Colonic mucosa (tissue), 4 donors: ENCODE measurements around the gene SPAG16. TPM values are rescaled to one million over a fixed set of nuclear protein-coding genes. Genes with fewer than 3 reads are reported as not detected.

ENCODE experiments used
- DNase-seq: peaks from one replicate; pipeline ENCODE4 v3.0.0-alpha.2; 2020
- H3K27ac ChIP-seq: fragments of 200-600 bp; one replicate; pipeline ENCODE4 v1.8.0; 2021
- H3K27me3 ChIP-seq: fragments of 200-600 bp; one replicate; pipeline ENCODE4 v1.8.0; 2021
- H3K36me3 ChIP-seq: fragments of 200-600 bp; one replicate; pipeline ENCODE4 v1.8.0; 2021
- H3K4me1 ChIP-seq: fragments of 200-600 bp; one replicate; pipeline ENCODE4 v1.8.0; 2021; ENCODE audit warnings: mild to moderate bottlenecking
- H3K4me3 ChIP-seq: fragments of 200-600 bp; one replicate; pipeline ENCODE4 v1.8.0; 2021
- H3K9ac ChIP-seq, 2 donors: one replicate each; pipeline ENCODE4 v1.7.0; 2013; ENCODE audit warnings: control low read depth in 2 of 2, low read depth in 2 of 2, low read length in 2 of 2
- H3K9me3 ChIP-seq: fragments of 200-600 bp; one replicate; pipeline ENCODE4 v1.8.0; 2021
- intact Hi-C: fragments of 100-400 bp; cut with DNase I; formaldehyde crosslinking; loops from one replicate; pipeline ENCODE4 v1.14.1; 2022
- total RNA-seq, 2 donors: library from RNA; stranded (reverse); fragmentation: NEBNext Ultra II Directional in 1 of 2; extraction: Animal tissue kit (Norgen Biotek cat#: 25700) in 1 of 2; gene quantifications; one replicate each; pipeline ENCODE4 v1.2.1, GENCODE V29; 2021
- TF ChIP-seq, protein P1 (sequence below): fragments of 200-600 bp; IDR thresholded peaks from one replicate; pipeline ENCODE4 v1.8.0; 2022; ENCODE audit warnings: antibody characterized with exemption, mild to moderate bottlenecking
- donor health status: healthy.
- donor health status: DM: no; HTN: no; CAD: no.
- donor health status: DM: no; HTN: no; CAD: no.

SPAG16 gene
- total RNA-seq, 2 donors from 2014 or later, result 18.6 to 25.5 TPM

DNA sequence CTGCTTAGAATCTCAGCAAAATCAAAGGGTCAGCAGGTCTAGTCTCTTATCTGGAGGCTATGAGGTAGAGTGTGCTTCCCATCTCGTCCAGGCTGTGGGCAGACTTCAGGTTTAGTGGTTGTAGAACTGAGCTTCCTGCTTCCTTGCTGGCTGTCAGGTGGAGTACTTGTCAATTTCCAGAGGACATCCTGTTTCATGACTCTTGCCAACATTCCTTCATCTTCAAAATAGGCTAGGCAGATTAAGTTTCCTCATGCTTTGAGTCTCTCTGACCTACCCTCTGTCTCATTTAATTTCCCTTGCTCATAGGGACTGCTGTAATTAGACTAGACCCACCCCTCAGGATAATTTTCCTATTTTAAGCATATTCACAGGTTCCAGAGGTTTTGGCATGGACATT is 562.6 kb downstream of the SPAG16 start:
- Histone ChIP-seq H3K9me3 (no peaks in the 10 kb centered on the region), H3K27me3 (no peaks in the 10 kb centered on the region), H3K4me1 (no peaks in the 10 kb centered on the region), H3K36me3 (no peaks in the 10 kb centered on the region), H3K27ac (no peak overlapping the region), H3K4me3 (no peak overlapping the region), H3K9ac (no peak overlapping the region)
- TF ChIP-seq, protein P1, sequence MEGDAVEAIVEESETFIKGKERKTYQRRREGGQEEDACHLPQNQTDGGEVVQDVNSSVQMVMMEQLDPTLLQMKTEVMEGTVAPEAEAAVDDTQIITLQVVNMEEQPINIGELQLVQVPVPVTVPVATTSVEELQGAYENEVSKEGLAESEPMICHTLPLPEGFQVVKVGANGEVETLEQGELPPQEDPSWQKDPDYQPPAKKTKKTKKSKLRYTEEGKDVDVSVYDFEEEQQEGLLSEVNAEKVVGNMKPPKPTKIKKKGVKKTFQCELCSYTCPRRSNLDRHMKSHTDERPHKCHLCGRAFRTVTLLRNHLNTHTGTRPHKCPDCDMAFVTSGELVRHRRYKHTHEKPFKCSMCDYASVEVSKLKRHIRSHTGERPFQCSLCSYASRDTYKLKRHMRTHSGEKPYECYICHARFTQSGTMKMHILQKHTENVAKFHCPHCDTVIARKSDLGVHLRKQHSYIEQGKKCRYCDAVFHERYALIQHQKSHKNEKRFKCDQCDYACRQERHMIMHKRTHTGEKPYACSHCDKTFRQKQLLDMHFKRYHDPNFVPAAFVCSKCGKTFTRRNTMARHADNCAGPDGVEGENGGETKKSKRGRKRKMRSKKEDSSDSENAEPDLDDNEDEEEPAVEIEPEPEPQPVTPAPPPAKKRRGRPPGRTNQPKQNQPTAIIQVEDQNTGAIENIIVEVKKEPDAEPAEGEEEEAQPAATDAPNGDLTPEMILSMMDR, result no peak
- DNase-seq, result no peak
- intact Hi-C loops, result no loop called here

DNA sequence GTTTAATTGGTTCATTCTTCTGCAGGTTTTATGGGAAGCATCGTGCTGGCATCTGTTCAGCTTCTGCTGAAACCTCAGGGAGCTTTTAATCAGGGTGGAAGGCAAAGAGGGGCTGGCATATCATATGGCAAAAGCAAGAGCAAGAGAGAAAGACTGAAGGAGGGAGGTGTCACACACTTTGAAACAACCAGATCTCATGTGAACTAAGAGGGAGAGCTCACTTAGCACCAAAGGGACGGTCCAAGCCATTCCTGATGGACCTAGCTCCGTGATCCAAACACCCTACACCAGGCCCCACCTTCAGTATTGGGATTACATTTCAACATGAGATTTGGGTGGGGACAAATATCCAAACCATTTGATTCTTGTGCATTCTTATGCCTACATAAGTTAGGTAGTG is 563.1 kb downstream of the SPAG16 start:
- no peak overlapping the region for H3K9ac ChIP-seq
- intact Hi-C loops, result no loop called here
- no peaks in the 10 kb centered on the region for H3K36me3 ChIP-seq
- H3K27me3 ChIP-seq, result no peaks in the 10 kb centered on the region
- no peaks in the 10 kb centered on the region for H3K4me1 ChIP-seq
- no peaks in the 10 kb centered on the region for H3K9me3 ChIP-seq
- TF ChIP-seq, protein P1, result no peak
- DNase-seq, result no peak
- no peak overlapping the region for H3K4me3 ChIP-seq
- no peak overlapping the region for H3K27ac ChIP-seq

DNA sequence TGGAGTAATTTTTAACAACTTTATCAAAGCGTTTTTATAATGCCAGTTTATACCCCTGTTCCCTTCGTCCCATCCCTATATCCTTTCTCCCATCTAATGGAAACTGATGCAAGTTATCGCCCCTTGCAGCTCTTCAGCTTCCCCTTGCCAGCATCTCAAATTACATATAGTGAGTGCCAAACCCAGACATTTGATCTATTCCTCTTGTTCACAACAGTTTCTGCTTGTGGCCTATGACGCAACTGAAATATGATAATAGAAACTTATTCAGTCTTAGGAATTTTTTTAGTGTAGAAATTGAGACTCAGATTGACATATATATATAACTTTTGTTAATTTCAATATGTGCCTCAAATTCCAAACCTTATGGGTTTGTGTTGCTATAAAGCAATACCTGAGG is 564.4 kb downstream of the SPAG16 start:
- intact Hi-C loops, result no loop called here
- no peaks in the 10 kb centered on the region for H3K36me3 ChIP-seq
- no peaks in the 10 kb centered on the region for H3K27me3 ChIP-seq
- no peak overlapping the region for H3K4me3 ChIP-seq
- no peak for DNase-seq
- no peaks in the 10 kb centered on the region for H3K4me1 ChIP-seq
- H3K9ac ChIP-seq, result no peak overlapping the region
- H3K9me3 ChIP-seq, result no peaks in the 10 kb centered on the region
- no peak overlapping the region for H3K27ac ChIP-seq
- TF ChIP-seq, protein P1, result no peak

DNA sequence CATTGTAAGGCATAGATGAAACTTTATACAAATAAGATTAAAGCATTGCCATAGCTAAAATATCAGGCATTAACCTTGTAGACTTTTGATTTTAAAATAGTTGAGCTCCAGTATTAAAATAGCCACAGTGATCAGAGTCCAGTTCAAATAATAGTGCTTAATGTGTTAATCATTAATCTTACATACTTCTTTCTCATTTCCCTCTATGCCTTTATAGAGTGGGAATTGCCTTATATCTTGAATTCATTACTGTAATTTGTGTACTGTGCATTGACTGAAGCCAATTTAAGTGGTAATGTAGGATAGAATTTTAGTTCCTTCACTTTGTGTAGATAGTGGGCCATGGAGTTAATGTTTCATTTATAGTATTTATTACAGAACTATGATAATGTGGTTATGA is 577.4 kb downstream of the SPAG16 start:
- Histone ChIP-seq H3K27ac (no peak overlapping the region), H3K4me1 (no peaks in the 10 kb centered on the region), H3K9me3 (no peaks in the 10 kb centered on the region), H3K36me3 (no peaks in the 10 kb centered on the region), H3K4me3 (no peak overlapping the region), H3K9ac (no peak overlapping the region), H3K27me3 (no peaks in the 10 kb centered on the region)
- intact Hi-C loops, result no loop called here
- TF ChIP-seq, protein P1, result no peak
- DNase-seq, result no peak

DNA sequence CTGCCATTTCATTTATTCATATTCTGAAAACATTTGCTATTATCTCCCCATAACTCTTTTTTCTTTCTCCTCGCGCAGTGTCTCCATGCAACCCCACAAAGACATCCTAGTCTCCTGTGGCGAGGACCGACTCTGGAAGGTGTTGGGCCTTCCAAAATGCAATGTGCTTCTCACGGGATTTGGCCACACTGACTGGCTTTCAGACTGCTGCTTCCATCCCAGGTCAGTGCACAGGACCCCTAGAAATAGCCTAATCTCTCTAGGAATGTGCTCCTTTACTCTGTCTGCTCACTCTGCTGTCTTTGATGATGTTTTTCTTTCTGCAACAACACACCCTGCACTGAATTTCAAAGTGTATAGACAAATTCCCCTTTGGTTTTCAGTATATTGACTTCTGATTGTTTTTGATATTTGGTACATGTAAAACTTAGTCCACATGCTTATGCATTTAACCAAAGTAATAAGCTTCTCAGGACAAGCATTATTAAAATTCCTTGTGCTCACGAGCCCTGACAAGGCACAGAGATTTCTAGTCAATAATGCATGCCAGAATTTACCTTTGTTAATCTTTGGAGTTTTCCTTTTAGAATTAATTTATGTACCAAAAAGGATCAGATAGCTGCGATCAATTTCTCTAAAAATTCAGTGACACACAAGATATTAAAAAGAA is 578.3 kb downstream of the SPAG16 start:
- H3K27ac ChIP-seq, result no peak overlapping the region
- TF ChIP-seq, protein P1, result no peak
- H3K9ac ChIP-seq, result no peak overlapping the region
- H3K4me1 ChIP-seq, result no peaks in the 10 kb centered on the region
- H3K27me3 ChIP-seq, result no peaks in the 10 kb centered on the region
- no peak overlapping the region for H3K4me3 ChIP-seq
- H3K9me3 ChIP-seq, result no peaks in the 10 kb centered on the region
- no peaks in the 10 kb centered on the region for H3K36me3 ChIP-seq
- intact Hi-C loops, result no loop called here
- DNase-seq, result no peak
